Retinal pigment epithelial cell (primary cell): Measurements from ENCODE around the gene SLC13A2.

Source experiments
- DNase-seq: peaks from one replicate; pipeline ENCODE4 v3.0.0-alpha.2; 2010; ENCODE audit warnings: low read depth
- H3K4me3 ChIP-seq: 2 replicates; pipeline ENCODE4 v1.5.1; 2011; ENCODE audit warnings: mild to moderate bottlenecking, low read length, control low read depth, moderate library complexity
- TF ChIP-seq, protein P1 (sequence below): conservative IDR thresholded peaks from 2 replicates; pipeline ENCODE4 v1.5.1; 2011; ENCODE audit warnings: low read depth, low read length, control low read depth, inconsistent platforms

SLC13A2 gene

DNA sequence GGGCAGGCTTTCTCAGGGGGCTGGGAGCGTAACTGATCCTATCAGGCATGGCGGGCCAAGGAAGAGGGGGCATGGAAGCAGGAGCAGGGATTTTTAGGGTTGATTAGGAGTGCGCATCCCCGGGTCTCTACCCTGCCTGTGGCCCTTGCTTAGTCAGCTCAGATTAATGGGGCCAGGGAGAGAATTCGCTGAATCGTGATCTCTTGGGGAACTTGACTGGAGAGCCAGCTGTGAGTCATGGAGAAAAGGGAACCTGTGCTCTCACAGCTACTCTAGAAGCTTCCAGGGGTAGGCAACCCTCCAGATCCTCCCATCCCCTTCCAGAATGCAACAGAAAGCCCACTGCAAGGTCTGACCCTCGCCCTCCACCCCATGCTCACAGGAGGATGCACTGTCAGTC is 36.3 kb downstream of the SLC13A2 start:
- no peak for DNase-seq
- TF ChIP-seq, protein P1, sequence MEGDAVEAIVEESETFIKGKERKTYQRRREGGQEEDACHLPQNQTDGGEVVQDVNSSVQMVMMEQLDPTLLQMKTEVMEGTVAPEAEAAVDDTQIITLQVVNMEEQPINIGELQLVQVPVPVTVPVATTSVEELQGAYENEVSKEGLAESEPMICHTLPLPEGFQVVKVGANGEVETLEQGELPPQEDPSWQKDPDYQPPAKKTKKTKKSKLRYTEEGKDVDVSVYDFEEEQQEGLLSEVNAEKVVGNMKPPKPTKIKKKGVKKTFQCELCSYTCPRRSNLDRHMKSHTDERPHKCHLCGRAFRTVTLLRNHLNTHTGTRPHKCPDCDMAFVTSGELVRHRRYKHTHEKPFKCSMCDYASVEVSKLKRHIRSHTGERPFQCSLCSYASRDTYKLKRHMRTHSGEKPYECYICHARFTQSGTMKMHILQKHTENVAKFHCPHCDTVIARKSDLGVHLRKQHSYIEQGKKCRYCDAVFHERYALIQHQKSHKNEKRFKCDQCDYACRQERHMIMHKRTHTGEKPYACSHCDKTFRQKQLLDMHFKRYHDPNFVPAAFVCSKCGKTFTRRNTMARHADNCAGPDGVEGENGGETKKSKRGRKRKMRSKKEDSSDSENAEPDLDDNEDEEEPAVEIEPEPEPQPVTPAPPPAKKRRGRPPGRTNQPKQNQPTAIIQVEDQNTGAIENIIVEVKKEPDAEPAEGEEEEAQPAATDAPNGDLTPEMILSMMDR = no peak
- no peak overlapping the region for H3K4me3 ChIP-seq

DNA sequence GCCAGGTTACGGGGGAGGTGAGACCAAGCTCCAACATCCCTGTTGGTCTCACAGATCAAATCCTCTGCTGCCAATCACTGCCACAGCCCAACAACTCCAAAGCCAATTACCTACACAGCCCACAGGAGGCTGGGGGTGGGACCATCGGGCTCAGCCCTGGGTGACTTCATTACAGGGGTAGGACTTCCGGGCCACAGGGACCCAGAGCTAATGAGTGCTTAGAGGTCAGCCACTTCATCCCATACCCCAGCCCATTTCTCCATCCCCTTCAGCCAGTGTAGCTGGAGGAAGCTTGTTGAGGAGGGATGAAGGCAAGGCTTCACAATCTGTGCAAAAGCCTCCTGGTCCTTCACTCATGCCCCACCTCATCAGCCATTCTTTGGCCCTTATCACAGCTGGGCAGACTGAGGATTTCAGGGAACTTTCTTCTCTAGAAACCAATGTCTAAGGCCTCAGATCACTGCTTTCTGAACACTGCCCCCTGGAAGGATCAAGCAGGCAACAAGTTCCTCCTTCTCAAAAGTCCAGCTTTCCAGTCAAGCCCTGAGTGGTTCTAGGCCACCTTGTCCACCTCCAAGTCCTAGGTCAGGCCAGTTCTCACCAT is 38.5 kb downstream of the SLC13A2 start:
- no peak for DNase-seq
- no peak overlapping the region for H3K4me3 ChIP-seq
- TF ChIP-seq, protein P1 = peak; percentile 0

DNA sequence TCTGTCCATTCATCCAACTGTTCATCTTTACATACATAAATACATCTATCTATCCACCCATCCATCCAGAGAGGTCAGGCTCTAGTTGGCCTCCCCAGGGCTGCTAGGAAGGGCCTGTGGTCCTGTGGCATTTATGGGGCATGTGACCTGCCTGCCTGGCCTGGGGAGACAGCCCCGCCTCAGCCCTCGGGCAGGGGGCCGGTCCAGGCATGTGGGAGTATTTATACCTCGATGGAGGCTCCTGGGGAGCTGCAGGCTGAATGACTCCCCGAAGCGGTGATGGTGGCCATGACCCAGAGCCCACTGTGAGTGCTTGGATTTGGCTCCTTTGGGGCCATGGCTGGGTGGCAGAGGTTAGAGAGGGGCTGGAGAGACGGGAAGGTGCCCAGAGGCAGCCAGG is 40.0 kb downstream of the SLC13A2 start:
- TF ChIP-seq, protein P1 = no peak
- no peak for DNase-seq
- H3K4me3 ChIP-seq = no peak overlapping the region

DNA sequence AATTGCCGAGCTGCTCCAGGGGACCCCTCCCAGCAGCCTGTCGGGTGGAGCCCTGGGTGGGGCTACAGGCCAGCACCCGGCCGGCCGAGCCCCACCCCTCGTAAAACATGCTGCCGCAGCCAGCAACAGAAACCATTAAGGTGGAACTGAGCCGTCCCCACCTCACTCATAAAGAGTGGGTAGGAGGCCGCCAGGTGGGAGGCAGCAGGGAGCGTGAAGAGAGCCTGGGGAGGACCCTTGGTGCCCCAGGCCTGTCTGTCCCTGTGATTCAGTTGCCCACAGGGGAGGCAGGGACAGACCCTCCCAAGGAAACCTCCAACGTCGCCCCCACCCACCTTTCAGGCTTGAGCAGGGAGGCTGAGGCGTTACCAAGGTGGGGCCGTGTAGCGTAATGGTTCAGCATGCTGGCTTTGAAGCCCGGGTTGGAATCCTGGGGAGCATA is 41.1 kb downstream of the SLC13A2 start:
- H3K4me3 ChIP-seq = no peak overlapping the region
- no peak for DNase-seq
- TF ChIP-seq, protein P1 = no peak

DNA sequence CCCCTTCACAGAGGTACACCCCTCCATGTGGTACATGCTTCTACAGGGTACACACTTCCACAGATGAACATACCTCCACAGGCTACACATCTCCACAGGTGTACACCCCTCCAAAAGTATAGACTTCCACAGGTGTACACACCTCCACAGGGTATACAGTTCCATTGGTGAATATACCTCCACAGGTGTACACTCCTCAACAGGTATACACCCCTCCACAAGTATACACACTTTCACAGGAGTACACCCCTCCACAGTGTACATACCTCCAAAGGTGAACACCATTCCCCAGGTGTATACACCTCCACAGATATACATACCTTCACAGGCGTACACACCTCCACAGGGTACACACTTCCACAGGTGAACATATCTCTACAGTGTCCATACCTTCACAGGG is 42.1 kb downstream of the SLC13A2 start:
- no peak overlapping the region for H3K4me3 ChIP-seq
- no peak for DNase-seq
- TF ChIP-seq, protein P1 = no peak

DNA sequence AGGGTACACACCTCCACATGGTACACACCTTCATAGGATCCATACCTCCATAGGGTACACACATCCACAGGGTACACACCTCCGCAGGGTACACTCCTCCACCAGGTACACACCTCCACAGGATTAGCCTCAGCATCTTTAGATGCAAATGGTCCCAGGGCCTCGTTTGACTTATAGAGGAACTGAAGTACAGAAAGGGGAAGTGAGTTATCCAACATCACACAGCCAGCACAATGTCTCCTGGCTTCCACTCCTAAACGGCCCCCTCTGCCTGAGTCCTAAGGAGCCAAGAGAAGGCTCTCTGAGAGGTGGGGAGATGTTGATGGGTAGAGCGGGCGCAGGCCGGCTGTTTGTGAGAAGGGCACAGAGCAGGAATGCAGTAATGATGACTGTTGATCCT is 44.7 kb downstream of the SLC13A2 start:
- DNase-seq = no peak
- no peak overlapping the region for H3K4me3 ChIP-seq
- TF ChIP-seq, protein P1 = no peak

DNA sequence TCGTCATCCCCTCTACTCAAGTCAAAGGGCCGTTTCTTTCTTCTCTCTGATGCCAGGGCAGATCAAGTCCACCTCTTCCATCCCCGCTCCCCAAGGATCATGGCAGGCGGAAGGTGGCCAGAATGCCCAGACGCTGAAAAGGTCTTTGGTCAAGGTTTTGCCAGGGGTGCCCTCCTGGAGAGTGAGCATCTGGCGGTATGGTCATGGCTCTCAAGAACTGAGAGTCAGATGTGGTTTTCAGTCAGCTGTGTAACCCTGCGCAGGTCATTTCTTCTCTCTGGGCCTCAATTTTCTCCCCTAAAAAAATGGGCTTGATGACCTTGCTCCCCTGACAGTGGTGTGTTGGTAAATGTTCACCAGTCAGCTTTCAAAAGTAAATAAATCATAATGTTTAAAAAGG is 45.1 kb downstream of the SLC13A2 start:
- no peak overlapping the region for H3K4me3 ChIP-seq
- DNase-seq = no peak
- TF ChIP-seq, protein P1 = no peak
